Activated CD8-positive, alpha-beta memory T cell treated with anti-CD3 and anti-CD28 coated beads for 4 hours (primary cell): ENCODE data around the gene VTN.

ENCODE experiments used
- DNase-seq, 2 donors: peaks; one replicate each; pipeline ENCODE4 v3.0.0-alpha.2; 2020; ENCODE audit warnings: low read depth in 2 of 2

Gene VTN

GRCh38 chr17:28370035-28370743 is at the start of gene VTN:
Gene VTN, minus strand, starts transcription at chr17:28370307. Its CDS starts 104 bp downstream, at chr17:28370203.
- no peak for DNase-seq

- DNase-seq, result peak in 1 of 2 donors; percentile 18
Observed at GRCh38 chr17:28416703-28417311, 46.7 kb upstream of the VTN start.

- DNase-seq, result no peak
Observed at GRCh38 chr17:28415886-28416285, 45.8 kb upstream of the VTN start.

GRCh38 chr17:28413804-28414203 is 43.7 kb upstream of the VTN start:
- no peak for DNase-seq

- DNase-seq, result no peak
Observed at GRCh38 chr17:28412099-28412498, 42.0 kb upstream of the VTN start.

GRCh38 chr17:28407974-28408306 is 37.8 kb upstream of the VTN start:
- no peak for DNase-seq

- no peak for DNase-seq
Observed at GRCh38 chr17:28407130-28407973, 37.2 kb upstream of the VTN start.

- no peak for DNase-seq
Observed at GRCh38 chr17:28406473-28406814, 36.3 kb upstream of the VTN start.

- DNase-seq, result no peak
Observed at GRCh38 chr17:28405632-28406472, 35.7 kb upstream of the VTN start, which contains the start of gene SLC46A1. Gene SLC46A1, minus strand, starts transcription at chr17:28406212. Its CDS starts 98 bp downstream, at chr17:28406114.

GRCh38 chr17:28404812-28405570 is 34.9 kb upstream of the VTN start:
- DNase-seq, result no peak

- DNase-seq, result no peak
Observed at GRCh38 chr17:28404461-28404811, 34.3 kb upstream of the VTN start.

- no peak for DNase-seq
Observed at GRCh38 chr17:28404007-28404406, 33.9 kb upstream of the VTN start.

GRCh38 chr17:28402844-28403243 is 32.7 kb upstream of the VTN start:
- no peak for DNase-seq

GRCh38 chr17:28402224-28402630 is 32.1 kb upstream of the VTN start:
- no peak for DNase-seq

GRCh38 chr17:28399808-28400207 is 29.7 kb upstream of the VTN start:
- DNase-seq, result no peak

- DNase-seq, result no peak
Observed at GRCh38 chr17:28398280-28398981, 28.3 kb upstream of the VTN start.

- no peak for DNase-seq
Observed at GRCh38 chr17:28397687-28398279, 27.7 kb upstream of the VTN start.

- no peak for DNase-seq
Observed at GRCh38 chr17:28397275-28397674, 27.2 kb upstream of the VTN start.

- DNase-seq, result no peak
Observed at GRCh38 chr17:28396635-28397239, 26.6 kb upstream of the VTN start.

GRCh38 chr17:28395968-28396367 is 25.9 kb upstream of the VTN start:
- DNase-seq, result no peak
